HepG2 (cell line): Measurements from ENCODE around the gene LINGO3. TPM values are rescaled to one million over a fixed set of nuclear protein-coding genes. Genes with fewer than 3 reads are reported as not detected.
A peak's percentile ranks its signal among the peaks of the same experiment; 100 is the strongest.

Source experiments
- ARID3A ChIP-seq: IDR thresholded peaks from 2 replicates; pipeline ENCODE4 v1.6.1; 2012; ENCODE audit warnings: low read depth, low read length, improper control_type of control experiment
- ETV5 ChIP-seq: IDR thresholded peaks from 2 replicates; pipeline ENCODE4 v1.6.1; 2018; ENCODE audit warnings: missing biosample characterization, missing genetic modification reagents, inconsistent platforms, borderline replicate concordance
- FOXM1 ChIP-seq: sonication (generic); formaldehyde crosslinking; IDR thresholded peaks from 2 replicates; pipeline ENCODE4 v1.5.0; 2020; ENCODE audit warnings: missing genetic modification reagents
- HDAC6 ChIP-seq: fragments of 200-600 bp; sonication (generic); IDR thresholded peaks from 2 replicates; pipeline ENCODE4 v1.7.0; 2017; ENCODE audit warnings: mild to moderate bottlenecking, antibody characterized with exemption, low read length, low read depth
- HOXD1 ChIP-seq: sonication (generic); formaldehyde crosslinking; IDR thresholded peaks from 2 replicates; pipeline ENCODE4 v1.5.0; 2020; ENCODE audit warnings: missing genetic modification reagents
- LCORL ChIP-seq, 2 experiments: fragments of 450-650 bp in 1 of 2; sonication (generic) in 1 of 2; formaldehyde crosslinking in 1 of 2; IDR thresholded peaks; 2 replicates each; pipeline versions ENCODE4 v1.5.0 to v1.6.1; 2017 to 2020; ENCODE audit warnings: antibody characterized with exemption in 1 of 2, missing genetic modification reagents in 1 of 2
- MED8 ChIP-seq: sonication (generic); formaldehyde crosslinking; IDR thresholded peaks from 2 replicates; pipeline ENCODE4 v1.8.1; 2023; ENCODE audit warnings: mild to moderate bottlenecking, missing genetic modification reagents; ENCODE audit not compliant: insufficient replicate concordance
- MYC ChIP-seq: sonication (generic); formaldehyde crosslinking; IDR thresholded peaks from 2 replicates; pipeline ENCODE4 v1.9.0; 2021; ENCODE audit warnings: missing genetic modification reagents, borderline replicate concordance
- NFE2 ChIP-seq: sonication (generic); formaldehyde crosslinking; IDR thresholded peaks from 2 replicates; pipeline ENCODE4 v1.4.0; 2020; ENCODE audit warnings: missing genetic modification reagents
- RXRA ChIP-seq: sonication (generic); formaldehyde crosslinking; IDR thresholded peaks from 2 replicates; pipeline ENCODE4 v1.5.1; 2020; ENCODE audit warnings: missing genetic modification reagents
- ZNF563 ChIP-seq: sonication (generic); formaldehyde crosslinking; IDR thresholded peaks from 2 replicates; pipeline ENCODE4 v1.8.0; 2022; ENCODE audit warnings: mild to moderate bottlenecking, moderate library complexity, missing genetic modification reagents
- ZNF607 ChIP-seq: sonication (generic); formaldehyde crosslinking; IDR thresholded peaks from 2 replicates; pipeline ENCODE4 v1.5.1; 2020; ENCODE audit warnings: missing genetic modification reagents, mild to moderate bottlenecking, borderline replicate concordance
- ZNF737 ChIP-seq: sonication (generic); formaldehyde crosslinking; IDR thresholded peaks from 2 replicates; pipeline ENCODE4 v1.5.0; 2020; ENCODE audit warnings: missing genetic modification reagents, mild to moderate bottlenecking, borderline replicate concordance
- polyA plus RNA-seq, 8 experiments: library from polyadenylated mRNA; depleted of rRNA in 3 of 8; stranded (reverse) in 7 of 8; unstranded in 1 of 8; fragments of >200 nt; fragmentation: Illumina TruSeq in 4 of 8; extraction: Trizol in 4 of 8; gene quantifications; 2 replicates each; pipeline versions ENCODE4 v1.2.1 to v1.2.3, GENCODE V29; 2011 to 2016; ENCODE audit warnings: low read depth in 4 of 8, missing spikeins in 1 of 8, mixed read lengths in 1 of 8; ENCODE audit not compliant: insufficient read depth in 1 of 8
- total RNA-seq, 5 experiments: library from RNA; depleted of rRNA; stranded (reverse); fragments of >200 nt; fragmentation: Illumina TruSeq; extraction: Trizol; gene quantifications; 2 replicates each; pipeline ENCODE4 v1.2.3, GENCODE V29; 2016; ENCODE audit warnings: low read depth in 1 of 5
- TF ChIP-seq, protein P1 (sequence below): IDR thresholded peaks from 2 replicates; pipeline ENCODE4 v1.6.1; 2012; ENCODE audit warnings: inconsistent platforms
- TF ChIP-seq, protein P2 (sequence below): IDR thresholded peaks from 2 replicates; pipeline ENCODE4 v1.6.1; 2016; ENCODE audit warnings: low read depth
- TF ChIP-seq, protein P3 (sequence below): sonication (generic); formaldehyde crosslinking; IDR thresholded peaks from 2 replicates; pipeline ENCODE4 v1.4.0; 2020; ENCODE audit warnings: missing genetic modification reagents
- TF ChIP-seq, protein P4 (sequence below): IDR thresholded peaks from 2 replicates; pipeline ENCODE4 v1.4.0; 2020; ENCODE audit warnings: mild to moderate bottlenecking, missing genetic modification reagents

The LINGO3 gene
- total and polyA plus RNA-seq, 2 of the 13 experiments (the other 11 are each of a cell fraction or from before 2014, with no cell fraction given) = not detected

DNA sequence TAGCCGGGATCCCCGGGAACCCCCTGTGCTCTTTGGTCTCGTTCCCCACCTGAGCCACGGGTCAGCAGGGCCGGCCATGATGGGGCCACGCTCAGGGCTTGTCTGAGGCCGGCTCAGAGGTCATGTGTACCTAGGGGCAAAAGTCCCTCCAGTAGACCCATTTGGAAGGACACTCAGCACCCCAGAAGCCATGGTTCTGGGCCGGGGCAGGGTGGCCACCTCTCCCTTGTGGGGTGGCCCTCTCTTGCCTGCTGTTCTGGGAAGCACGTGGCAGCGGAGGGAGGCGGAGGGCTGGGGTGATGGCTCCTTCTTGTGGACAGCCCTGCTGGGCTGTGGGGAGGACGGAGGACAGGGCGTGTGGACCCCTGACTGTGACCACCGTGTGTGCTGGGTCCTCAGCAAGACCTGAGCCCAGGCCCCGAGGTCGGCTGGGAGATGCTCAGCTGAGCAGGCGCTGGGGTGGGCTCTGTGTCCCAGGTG, 19.6 kb downstream of the LINGO3 start (continued):
- 0 out of 2 replicates have a peak, but pooled peaks have one; percentile 53 for TF ChIP-seq ZNF607 (CRISPR knock-in tag)
- no peak for TF ChIP-seq MED8
- no peak for TF ChIP-seq ARID3A
- TF ChIP-seq, protein P1, sequence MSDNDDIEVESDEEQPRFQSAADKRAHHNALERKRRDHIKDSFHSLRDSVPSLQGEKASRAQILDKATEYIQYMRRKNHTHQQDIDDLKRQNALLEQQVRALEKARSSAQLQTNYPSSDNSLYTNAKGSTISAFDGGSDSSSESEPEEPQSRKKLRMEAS = peak; percentile 84
- TF ChIP-seq, protein P2, sequence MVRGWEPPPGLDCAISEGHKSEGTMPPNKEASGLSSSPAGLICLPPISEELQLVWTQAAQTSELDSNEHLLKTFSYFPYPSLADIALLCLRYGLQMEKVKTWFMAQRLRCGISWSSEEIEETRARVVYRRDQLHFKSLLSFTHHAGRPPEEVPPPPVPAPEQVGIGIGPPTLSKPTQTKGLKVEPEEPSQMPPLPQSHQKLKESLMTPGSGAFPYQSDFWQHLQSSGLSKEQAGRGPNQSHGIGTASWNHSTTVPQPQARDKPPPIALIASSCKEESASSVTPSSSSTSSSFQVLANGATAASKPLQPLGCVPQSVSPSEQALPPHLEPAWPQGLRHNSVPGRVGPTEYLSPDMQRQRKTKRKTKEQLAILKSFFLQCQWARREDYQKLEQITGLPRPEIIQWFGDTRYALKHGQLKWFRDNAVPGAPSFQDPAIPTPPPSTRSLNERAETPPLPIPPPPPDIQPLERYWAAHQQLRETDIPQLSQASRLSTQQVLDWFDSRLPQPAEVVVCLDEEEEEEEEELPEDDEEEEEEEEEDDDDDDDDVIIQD (CRISPR knock-in tag) = no peak
- TF ChIP-seq FOXM1 = no peak
- no peak for TF ChIP-seq LCORL (IDR thresholded peaks at IDR 0.05)
- peak; percentile 94 for TF ChIP-seq LCORL (CRISPR knock-in tag; IDR thresholded peaks at IDR 0.05)
- TF ChIP-seq, protein P3, sequence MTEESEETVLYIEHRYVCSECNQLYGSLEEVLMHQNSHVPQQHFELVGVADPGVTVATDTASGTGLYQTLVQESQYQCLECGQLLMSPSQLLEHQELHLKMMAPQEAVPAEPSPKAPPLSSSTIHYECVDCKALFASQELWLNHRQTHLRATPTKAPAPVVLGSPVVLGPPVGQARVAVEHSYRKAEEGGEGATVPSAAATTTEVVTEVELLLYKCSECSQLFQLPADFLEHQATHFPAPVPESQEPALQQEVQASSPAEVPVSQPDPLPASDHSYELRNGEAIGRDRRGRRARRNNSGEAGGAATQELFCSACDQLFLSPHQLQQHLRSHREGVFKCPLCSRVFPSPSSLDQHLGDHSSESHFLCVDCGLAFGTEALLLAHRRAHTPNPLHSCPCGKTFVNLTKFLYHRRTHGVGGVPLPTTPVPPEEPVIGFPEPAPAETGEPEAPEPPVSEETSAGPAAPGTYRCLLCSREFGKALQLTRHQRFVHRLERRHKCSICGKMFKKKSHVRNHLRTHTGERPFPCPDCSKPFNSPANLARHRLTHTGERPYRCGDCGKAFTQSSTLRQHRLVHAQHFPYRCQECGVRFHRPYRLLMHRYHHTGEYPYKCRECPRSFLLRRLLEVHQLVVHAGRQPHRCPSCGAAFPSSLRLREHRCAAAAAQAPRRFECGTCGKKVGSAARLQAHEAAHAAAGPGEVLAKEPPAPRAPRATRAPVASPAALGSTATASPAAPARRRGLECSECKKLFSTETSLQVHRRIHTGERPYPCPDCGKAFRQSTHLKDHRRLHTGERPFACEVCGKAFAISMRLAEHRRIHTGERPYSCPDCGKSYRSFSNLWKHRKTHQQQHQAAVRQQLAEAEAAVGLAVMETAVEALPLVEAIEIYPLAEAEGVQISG (CRISPR knock-in tag) = no peak
- peak; percentile 71; the same call in 1 of the 2 replicates for TF ChIP-seq RXRA (CRISPR knock-in tag)
- no peak for TF ChIP-seq NFE2 (CRISPR knock-in tag)
- TF ChIP-seq HOXD1 = 0 out of 2 replicates have a peak, but pooled peaks have one; percentile 28
- TF ChIP-seq, protein P4, sequence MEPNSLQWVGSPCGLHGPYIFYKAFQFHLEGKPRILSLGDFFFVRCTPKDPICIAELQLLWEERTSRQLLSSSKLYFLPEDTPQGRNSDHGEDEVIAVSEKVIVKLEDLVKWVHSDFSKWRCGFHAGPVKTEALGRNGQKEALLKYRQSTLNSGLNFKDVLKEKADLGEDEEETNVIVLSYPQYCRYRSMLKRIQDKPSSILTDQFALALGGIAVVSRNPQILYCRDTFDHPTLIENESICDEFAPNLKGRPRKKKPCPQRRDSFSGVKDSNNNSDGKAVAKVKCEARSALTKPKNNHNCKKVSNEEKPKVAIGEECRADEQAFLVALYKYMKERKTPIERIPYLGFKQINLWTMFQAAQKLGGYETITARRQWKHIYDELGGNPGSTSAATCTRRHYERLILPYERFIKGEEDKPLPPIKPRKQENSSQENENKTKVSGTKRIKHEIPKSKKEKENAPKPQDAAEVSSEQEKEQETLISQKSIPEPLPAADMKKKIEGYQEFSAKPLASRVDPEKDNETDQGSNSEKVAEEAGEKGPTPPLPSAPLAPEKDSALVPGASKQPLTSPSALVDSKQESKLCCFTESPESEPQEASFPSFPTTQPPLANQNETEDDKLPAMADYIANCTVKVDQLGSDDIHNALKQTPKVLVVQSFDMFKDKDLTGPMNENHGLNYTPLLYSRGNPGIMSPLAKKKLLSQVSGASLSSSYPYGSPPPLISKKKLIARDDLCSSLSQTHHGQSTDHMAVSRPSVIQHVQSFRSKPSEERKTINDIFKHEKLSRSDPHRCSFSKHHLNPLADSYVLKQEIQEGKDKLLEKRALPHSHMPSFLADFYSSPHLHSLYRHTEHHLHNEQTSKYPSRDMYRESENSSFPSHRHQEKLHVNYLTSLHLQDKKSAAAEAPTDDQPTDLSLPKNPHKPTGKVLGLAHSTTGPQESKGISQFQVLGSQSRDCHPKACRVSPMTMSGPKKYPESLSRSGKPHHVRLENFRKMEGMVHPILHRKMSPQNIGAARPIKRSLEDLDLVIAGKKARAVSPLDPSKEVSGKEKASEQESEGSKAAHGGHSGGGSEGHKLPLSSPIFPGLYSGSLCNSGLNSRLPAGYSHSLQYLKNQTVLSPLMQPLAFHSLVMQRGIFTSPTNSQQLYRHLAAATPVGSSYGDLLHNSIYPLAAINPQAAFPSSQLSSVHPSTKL (CRISPR knock-in tag) = peak; percentile 33; the same call in 1 of the 2 replicates
- TF ChIP-seq ZNF737 (CRISPR knock-in tag) = no peak
- no peak for TF ChIP-seq HDAC6
- peak; percentile 70 for TF ChIP-seq MYC (CRISPR knock-in tag)
- TF ChIP-seq ZNF563 (CRISPR knock-in tag) = 0 out of 2 replicates have a peak, but pooled peaks have one; percentile 7
- TF ChIP-seq ETV5 (CRISPR knock-in tag) = peak; percentile 60; the same call in 1 of the 2 replicates
